Measurements from ENCODE around the gene ATOH8.

Gene ATOH8

GRCh38 chr2:85802354-85803103 is 48.7 kb downstream of the ATOH8 start:
- Mint-ChIP-seq H3K27me3 (peaks cover 20% of the 10 kb centered on the region), H3K4me1 (peaks cover 2% of the 10 kb centered on the region), H3K9me3 (peaks cover 1% of the 10 kb centered on the region), H3K4me3 (no peak overlapping the region), H3K27ac (no peak overlapping the region), H3K36me3 (no peaks in the 10 kb centered on the region)
- DNase-seq (ENCODE audit: low spot score in 2 of 2) (no peak), ATAC-seq (ENCODE audit: low read depth) (no peak)

GRCh38 chr2:85803704-85804425 is 50.1 kb downstream of the ATOH8 start:
- Mint-ChIP-seq H3K4me3 (no peak overlapping the region), H3K36me3 (no peaks in the 10 kb centered on the region), H3K9me3 (peaks cover 1% of the 10 kb centered on the region), H3K27ac (no peak overlapping the region), H3K4me1 (peaks cover 2% of the 10 kb centered on the region), H3K27me3 (peaks cover 17% of the 10 kb centered on the region)
- DNase-seq (ENCODE audit: low spot score in 2 of 2) (no peak), ATAC-seq (ENCODE audit: low read depth) (no peak)

- Mint-ChIP-seq H3K4me3 (no peak overlapping the region), H3K36me3 (no peaks in the 10 kb centered on the region), H3K9me3 (peaks cover 1% of the 10 kb centered on the region), H3K27me3 (peaks cover 16% of the 10 kb centered on the region), H3K4me1 (peaks cover 2% of the 10 kb centered on the region), H3K27ac (no peak overlapping the region)
- DNase-seq (ENCODE audit: low spot score in 2 of 2) (no peak), ATAC-seq (ENCODE audit: low read depth) (no peak)
Observed at GRCh38 chr2:85804583-85804982, 50.8 kb downstream of the ATOH8 start.

GRCh38 chr2:85806358-85807118 is 52.7 kb downstream of the ATOH8 start:
- ATAC-seq (ENCODE audit: low read depth) (no peak), DNase-seq (ENCODE audit: low spot score in 2 of 2) (no peak)
- Mint-ChIP-seq H3K36me3 (no peaks in the 10 kb centered on the region), H3K27ac (no peak overlapping the region), H3K4me3 (no peak overlapping the region), H3K9me3 (peaks cover 1% of the 10 kb centered on the region), H3K27me3 (peaks cover 5% of the 10 kb centered on the region), H3K4me1 (peaks cover 2% of the 10 kb centered on the region)

- DNase-seq (ENCODE audit: low spot score in 2 of 2) (no peak), ATAC-seq (ENCODE audit: low read depth) (no peak)
- H3K4me3 Mint-ChIP-seq: no peak overlapping the region
- H3K9me3 Mint-ChIP-seq: peaks cover 1% of the 10 kb centered on the region
- H3K27ac Mint-ChIP-seq: no peak overlapping the region
- no peaks in the 10 kb centered on the region for H3K36me3 Mint-ChIP-seq
- H3K4me1 Mint-ChIP-seq: peaks cover 2% of the 10 kb centered on the region
- peaks cover 5% of the 10 kb centered on the region for H3K27me3 Mint-ChIP-seq
Observed at GRCh38 chr2:85807756-85808155, 54.0 kb downstream of the ATOH8 start.

- Mint-ChIP-seq H3K4me3 (no peak overlapping the region), H3K27ac (no peak overlapping the region), H3K36me3 (no peaks in the 10 kb centered on the region), H3K9me3 (peaks cover under 1% of the 10 kb centered on the region), H3K27me3 (peaks cover 9% of the 10 kb centered on the region), H3K4me1 (peaks cover 6% of the 10 kb centered on the region)
- ATAC-seq (ENCODE audit: low read depth) (no peak), DNase-seq (ENCODE audit: low spot score in 2 of 2) (no peak)
Observed at GRCh38 chr2:85810371-85811179, 56.8 kb downstream of the ATOH8 start.

- no peak for ATAC-seq (ENCODE audit: low read depth)
- DNase-seq (ENCODE audit: low spot score in 2 of 2): no peak
- Mint-ChIP-seq H3K4me3 (no peak overlapping the region), H3K27me3 (peaks cover 9% of the 10 kb centered on the region), H3K36me3 (no peaks in the 10 kb centered on the region), H3K27ac (no peak overlapping the region), H3K4me1 (peaks cover 6% of the 10 kb centered on the region), H3K9me3 (no peaks in the 10 kb centered on the region)
Observed at GRCh38 chr2:85811180-85812093, 57.6 kb downstream of the ATOH8 start.

GRCh38 chr2:85812094-85812735 is 58.4 kb downstream of the ATOH8 start:
- DNase-seq (ENCODE audit: low spot score in 2 of 2): no peak
- Mint-ChIP-seq H3K4me1 (peaks cover 6% of the 10 kb centered on the region), H3K27ac (no peak overlapping the region), H3K36me3 (no peaks in the 10 kb centered on the region), H3K27me3 (peaks cover 9% of the 10 kb centered on the region), H3K4me3 (no peak overlapping the region), H3K9me3 (no peaks in the 10 kb centered on the region)
- ATAC-seq (ENCODE audit: low read depth): no peak

- Mint-ChIP-seq H3K4me3 (no peak overlapping the region), H3K9me3 (no peaks in the 10 kb centered on the region), H3K27ac (no peak overlapping the region), H3K4me1 (peaks cover 6% of the 10 kb centered on the region), H3K27me3 (peaks cover 14% of the 10 kb centered on the region), H3K36me3 (no peaks in the 10 kb centered on the region)
- ATAC-seq (ENCODE audit: low read depth): no peak
- no peak for DNase-seq (ENCODE audit: low spot score in 2 of 2)
Observed at GRCh38 chr2:85813211-85813981, 59.6 kb downstream of the ATOH8 start.

- H3K27ac Mint-ChIP-seq: no peak overlapping the region
- no peaks in the 10 kb centered on the region for H3K36me3 Mint-ChIP-seq
- peak; percentile 96 for ATAC-seq (ENCODE audit: low read depth)
- no peaks in the 10 kb centered on the region for H3K9me3 Mint-ChIP-seq
- H3K4me1 Mint-ChIP-seq: peaks cover 6% of the 10 kb centered on the region
- H3K27me3 Mint-ChIP-seq: peaks cover 14% of the 10 kb centered on the region
- no peak overlapping the region for H3K4me3 Mint-ChIP-seq
- peak; percentile 80 to 82 for DNase-seq (ENCODE audit: low spot score in 2 of 2)
Observed at GRCh38 chr2:85813982-85814801, 60.4 kb downstream of the ATOH8 start.

- ATAC-seq (ENCODE audit: low read depth) (no peak), DNase-seq (ENCODE audit: low spot score in 2 of 2) (no peak)
- H3K4me1 Mint-ChIP-seq: peaks cover 6% of the 10 kb centered on the region
- H3K4me3 Mint-ChIP-seq: no peak overlapping the region
- H3K36me3 Mint-ChIP-seq: no peaks in the 10 kb centered on the region
- H3K27ac Mint-ChIP-seq: no peak overlapping the region
- peaks cover 14% of the 10 kb centered on the region for H3K27me3 Mint-ChIP-seq
- H3K9me3 Mint-ChIP-seq: no peaks in the 10 kb centered on the region
Observed at GRCh38 chr2:85814802-85815550, 61.2 kb downstream of the ATOH8 start.

Data from memory B cell (primary cell).